NCI-H446 treated with DMSO at 0.1 percent for 48 hours (cell line): ENCODE results near the gene AUP1.
"Not testable (repeated sequence)": the region's sequence is repeated elsewhere in the genome, so short reads cannot be mapped to it uniquely, and the experiment has no call there.

Source experiments
- DNase-seq: peaks from one replicate; lab custom pipeline; 2025; lab: John Stamatoyannopoulos, UW

Gene AUP1

GRCh38 chr2:74498500-74499266, 30.8 kb downstream of the AUP1 start:
- no peak for DNase-seq

GRCh38 chr2:74497777-74498499, 31.6 kb downstream of the AUP1 start:
- no peak for DNase-seq

GRCh38 chr2:74496997-74497776, 32.3 kb downstream of the AUP1 start:
- DNase-seq = no peak

GRCh38 chr2:74495440-74495839, 34.1 kb downstream of the AUP1 start:
- DNase-seq = no peak

GRCh38 chr2:74493546-74493945, 36.0 kb downstream of the AUP1 start:
- DNase-seq = no peak

- no peak for DNase-seq
Observed at GRCh38 chr2:74491648-74492544, 37.6 kb downstream of the AUP1 start.

- no peak for DNase-seq
Observed at GRCh38 chr2:74489906-74490305, 39.6 kb downstream of the AUP1 start.

GRCh38 chr2:74488643-74489481, 40.6 kb downstream of the AUP1 start:
- no peak for DNase-seq

- DNase-seq = no peak
Observed at GRCh38 chr2:74486141-74486540, 43.4 kb downstream of the AUP1 start.

GRCh38 chr2:74483675-74484164, 45.8 kb downstream of the AUP1 start:
- DNase-seq = not testable (repeated sequence)

GRCh38 chr2:74482801-74483674, 46.5 kb downstream of the AUP1 start, which contains the start of the genes CCDC142 and TTC31:
CCDC142 (minus strand) TSS chr2:74482998; CDS start chr2:74482837, 161 bp downstream.
TTC31 (plus strand) TSS chr2:74483081; CDS start chr2:74483096, 15 bp downstream.
- DNase-seq = peak; percentile 80

- no peak for DNase-seq
Observed at GRCh38 chr2:74481961-74482800, 47.3 kb downstream of the AUP1 start.

- no peak for DNase-seq
Observed at GRCh38 chr2:74481431-74481830, 48.1 kb downstream of the AUP1 start.
